CD4-positive, alpha-beta T cell treated with Interferon alpha-2 for 1 hour (primary cell): ENCODE results near the gene HMGXB4.

Source experiments
- DNase-seq, 2 donors: peaks; one replicate each; pipeline ENCODE4 v3.0.0-alpha.2; 2020 to 2022

The HMGXB4 gene

GRCh38 chr22:35311551-35311999 is 54.3 kb downstream of the HMGXB4 start:
- no peak for DNase-seq

DNA sequence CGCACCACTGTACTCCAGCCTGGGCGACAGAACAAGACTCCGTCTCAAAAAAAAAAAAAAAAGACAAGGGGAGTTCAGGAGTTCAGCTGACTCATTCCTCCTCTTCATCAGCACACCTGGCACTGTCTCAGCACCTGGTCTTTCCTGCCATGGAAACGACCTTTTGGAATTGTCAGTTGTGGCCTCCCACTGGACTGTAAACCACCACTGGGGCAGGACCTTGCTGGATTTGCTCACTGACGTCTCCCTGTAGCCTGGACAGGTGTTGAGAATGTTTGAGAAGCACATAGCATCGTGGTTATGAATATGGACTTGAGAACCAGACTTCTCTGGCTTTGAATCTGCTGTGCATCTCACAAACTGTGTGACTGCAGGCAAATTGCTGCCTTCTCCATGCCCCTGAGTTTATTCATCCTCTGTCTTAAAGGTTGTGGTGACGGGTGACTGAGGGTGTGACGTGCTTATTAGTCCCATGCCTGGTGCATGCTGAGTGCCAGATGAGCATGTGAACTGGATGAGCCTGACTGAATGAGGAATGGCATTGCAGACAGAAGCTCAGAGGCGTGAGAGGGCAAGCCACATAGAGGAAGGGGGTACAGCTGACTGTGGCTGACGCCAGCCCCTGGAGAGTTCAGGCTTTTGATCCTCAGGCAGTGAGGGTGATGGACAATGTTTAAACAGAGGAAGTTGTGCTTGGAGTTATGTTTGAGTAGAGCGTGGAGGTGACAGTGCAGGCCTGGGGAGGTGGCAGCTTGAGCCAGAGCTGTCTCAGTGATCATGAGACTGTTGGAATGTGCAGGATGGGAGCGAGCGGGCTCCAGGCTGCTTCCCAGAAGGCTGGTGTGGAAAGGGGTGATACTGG is 55.1 kb downstream of the HMGXB4 start:
- DNase-seq, result no peak

- no peak for DNase-seq
Measured at GRCh38 chr22:35313311-35314121, 56.2 kb downstream of the HMGXB4 start.

- DNase-seq, result no peak
Measured at GRCh38 chr22:35314161-35314942, 57.1 kb downstream of the HMGXB4 start.

DNA sequence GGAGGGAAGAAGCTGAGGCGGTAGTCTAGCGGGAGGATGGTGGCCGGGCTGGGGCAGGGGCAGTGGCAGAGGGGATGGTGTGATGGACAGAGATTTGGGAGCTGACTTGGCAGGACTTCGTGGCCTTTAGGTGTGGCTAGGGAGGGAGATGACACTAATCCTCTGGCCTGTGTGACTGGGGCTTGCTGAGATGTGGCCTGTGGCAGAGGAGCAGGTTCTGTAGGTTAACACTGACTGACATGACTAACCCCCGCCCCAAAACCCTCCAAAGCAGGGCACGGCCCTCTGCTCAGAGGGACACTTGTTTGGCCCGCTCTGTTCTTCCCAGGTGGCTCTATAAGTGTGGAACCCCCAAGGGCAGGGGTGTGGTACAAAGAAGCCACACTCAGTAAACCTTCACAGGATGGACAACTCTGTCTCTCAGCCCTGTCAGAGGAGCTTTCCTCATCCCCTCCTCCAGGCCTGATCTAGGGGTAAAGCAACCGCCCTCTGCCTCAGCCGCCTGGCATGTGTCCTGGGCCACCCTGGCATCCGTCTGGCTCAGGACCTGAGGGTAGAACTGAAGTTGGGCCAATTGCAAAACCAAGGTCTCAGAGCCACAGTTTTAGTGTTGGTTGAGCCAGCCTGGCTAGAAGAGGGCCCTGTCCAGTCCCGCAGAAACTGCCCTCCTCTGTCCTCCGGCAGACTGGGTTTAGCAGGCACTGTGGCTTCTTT is 58.0 kb downstream of the HMGXB4 start:
- no peak for DNase-seq

GRCh38 chr22:35315855-35316745 is 58.8 kb downstream of the HMGXB4 start:
- DNase-seq, result no peak

- DNase-seq, result no peak
Measured at GRCh38 chr22:35316751-35317150, 59.5 kb downstream of the HMGXB4 start.

- DNase-seq, result no peak
Measured at GRCh38 chr22:35317680-35318290, 60.5 kb downstream of the HMGXB4 start.

DNA sequence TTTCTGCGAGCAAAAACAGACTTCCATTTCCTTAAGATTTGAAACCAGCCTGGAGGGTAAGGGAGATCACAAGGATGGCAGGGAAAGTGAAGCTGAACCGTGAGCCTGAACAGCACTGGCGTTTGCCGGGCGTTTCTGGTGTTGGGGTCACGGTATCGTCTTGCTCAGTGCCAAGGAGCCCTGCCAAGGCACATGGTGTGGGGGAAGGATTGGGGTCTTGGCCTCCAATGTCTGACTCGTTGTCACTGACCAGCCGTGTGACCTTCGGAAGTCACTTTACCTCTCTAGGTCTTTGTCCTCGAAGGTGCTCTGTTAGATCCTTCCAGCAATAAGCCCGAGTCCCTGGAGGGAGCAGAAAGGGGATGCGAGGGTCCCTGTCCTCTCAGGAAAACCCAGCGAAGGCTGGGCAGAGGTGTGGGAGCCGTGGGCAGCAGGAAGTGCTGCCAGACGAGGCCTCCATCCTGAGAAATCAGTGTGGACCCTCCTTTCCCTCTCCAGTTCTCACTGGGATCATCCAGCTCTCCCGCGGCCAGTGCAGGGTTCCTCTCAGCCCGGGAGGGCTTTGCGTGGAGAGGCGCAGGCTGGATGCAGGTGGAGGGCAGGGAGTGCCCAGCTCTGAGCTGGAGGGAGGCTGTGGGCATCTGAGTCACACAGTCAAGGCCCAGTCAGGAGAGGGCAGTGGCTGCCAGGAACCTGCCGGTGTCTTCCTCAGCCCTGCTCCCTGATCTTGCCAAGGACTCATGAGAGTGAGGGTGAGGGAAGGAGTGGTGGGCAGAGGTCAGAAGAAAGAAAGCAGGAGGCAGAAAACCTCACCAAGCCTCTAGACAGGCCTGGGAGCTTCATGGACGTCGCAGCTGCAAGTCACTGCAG is 61.3 kb downstream of the HMGXB4 start:
- DNase-seq, result no peak

- DNase-seq, result no peak
Measured at GRCh38 chr22:35319244-35319985, 62.1 kb downstream of the HMGXB4 start.

DNA sequence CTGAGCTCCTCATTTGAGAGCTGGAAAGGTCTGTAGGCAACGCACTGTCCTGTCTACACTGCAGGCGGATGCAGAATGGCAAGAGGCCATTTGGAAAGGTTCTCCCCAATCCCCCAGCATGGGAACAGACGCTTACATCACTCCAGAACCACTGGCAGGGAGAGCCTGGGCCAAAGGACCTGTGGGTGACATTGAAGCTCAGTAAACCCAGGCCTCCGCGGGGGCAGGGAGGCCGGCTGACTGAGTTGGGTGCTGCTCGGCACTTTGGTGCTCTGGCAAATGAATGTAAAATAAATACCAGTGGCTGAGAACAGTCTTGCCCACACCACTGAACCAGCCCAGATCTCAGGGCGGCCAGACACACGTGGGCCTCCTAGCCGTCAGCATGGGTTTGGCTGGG is 64.8 kb downstream of the HMGXB4 start:
- no peak for DNase-seq

DNA sequence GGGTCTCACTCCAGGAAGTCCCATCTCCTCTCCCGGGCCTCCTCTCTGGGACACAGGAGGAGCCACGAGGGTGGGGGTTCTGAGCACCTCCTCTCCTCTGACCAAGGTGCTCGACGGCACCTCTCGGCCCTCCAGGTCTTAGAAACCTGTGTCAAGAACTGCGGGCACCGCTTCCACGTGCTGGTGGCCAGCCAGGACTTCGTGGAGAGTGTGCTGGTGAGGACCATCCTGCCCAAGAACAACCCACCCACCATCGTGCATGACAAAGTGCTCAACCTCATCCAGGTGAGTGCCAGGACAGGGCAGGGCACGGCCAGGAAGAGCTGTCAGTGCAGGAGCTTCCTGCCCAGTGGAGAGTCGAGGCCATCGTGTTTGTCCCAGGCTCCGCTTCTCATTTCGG is 65.6 kb downstream of the HMGXB4 start:
- DNase-seq, result no peak

DNA sequence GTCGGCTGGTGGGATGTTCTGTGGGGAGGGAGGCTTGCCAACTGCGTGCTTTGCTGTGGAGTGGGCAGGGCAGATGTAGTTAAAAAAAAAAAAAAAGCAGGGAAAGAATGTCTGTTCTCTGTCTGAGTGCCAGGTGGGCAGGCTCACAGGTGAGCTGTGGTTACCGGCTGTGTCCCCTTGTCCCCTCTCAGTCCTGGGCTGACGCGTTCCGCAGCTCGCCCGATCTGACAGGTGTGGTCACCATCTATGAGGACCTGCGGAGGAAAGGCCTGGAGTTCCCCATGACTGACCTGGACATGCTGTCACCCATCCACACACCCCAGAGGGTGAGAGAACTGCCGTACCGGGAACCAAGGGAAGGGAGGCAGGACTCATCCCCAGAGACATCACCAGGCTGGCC is 66.0 kb downstream of the HMGXB4 start:
- DNase-seq, result no peak

DNA sequence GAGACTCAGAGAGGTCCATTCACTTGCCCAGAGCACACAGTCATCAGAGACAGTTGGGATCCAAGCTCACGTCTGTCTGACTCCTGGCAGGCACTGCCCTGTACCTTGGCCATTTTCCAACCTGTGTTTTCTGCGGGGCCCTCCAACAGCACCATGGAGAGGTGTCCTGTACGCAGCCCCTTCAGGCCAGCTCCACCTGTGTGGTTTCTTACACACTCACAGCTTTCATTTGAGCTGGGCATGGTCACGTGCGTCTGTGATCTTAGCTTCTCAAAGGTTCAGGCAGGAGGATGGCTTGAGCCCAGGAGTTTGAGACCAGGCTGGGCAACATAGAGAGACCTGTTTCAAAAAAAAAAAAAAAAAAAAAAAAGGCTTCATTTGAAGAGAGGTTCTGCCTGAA is 66.8 kb downstream of the HMGXB4 start:
- DNase-seq, result no peak

DNA sequence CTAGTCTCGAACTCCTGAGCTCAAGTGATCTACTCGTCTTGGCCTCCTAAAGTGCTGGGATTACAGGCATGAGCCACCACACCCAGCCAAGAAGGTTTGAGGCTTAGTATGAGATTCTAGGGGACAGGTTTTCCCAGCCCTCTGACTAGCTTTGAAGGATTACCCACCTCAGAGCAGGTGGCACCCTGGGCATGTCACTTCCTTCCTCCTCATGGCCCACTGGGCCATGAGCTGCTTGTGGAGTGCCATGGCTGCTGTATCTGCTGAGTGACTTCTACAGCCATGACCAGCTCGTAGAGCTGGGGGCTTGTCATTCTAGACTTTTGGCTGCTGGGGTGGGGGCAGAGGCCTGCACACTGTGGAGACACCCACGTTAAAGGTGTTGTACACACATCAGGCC is 67.5 kb downstream of the HMGXB4 start:
- no peak for DNase-seq

GRCh38 chr22:35325209-35325608 is 67.9 kb downstream of the HMGXB4 start:
- DNase-seq, result no peak

- no peak for DNase-seq
Measured at GRCh38 chr22:35326854-35327562, 69.7 kb downstream of the HMGXB4 start.

DNA sequence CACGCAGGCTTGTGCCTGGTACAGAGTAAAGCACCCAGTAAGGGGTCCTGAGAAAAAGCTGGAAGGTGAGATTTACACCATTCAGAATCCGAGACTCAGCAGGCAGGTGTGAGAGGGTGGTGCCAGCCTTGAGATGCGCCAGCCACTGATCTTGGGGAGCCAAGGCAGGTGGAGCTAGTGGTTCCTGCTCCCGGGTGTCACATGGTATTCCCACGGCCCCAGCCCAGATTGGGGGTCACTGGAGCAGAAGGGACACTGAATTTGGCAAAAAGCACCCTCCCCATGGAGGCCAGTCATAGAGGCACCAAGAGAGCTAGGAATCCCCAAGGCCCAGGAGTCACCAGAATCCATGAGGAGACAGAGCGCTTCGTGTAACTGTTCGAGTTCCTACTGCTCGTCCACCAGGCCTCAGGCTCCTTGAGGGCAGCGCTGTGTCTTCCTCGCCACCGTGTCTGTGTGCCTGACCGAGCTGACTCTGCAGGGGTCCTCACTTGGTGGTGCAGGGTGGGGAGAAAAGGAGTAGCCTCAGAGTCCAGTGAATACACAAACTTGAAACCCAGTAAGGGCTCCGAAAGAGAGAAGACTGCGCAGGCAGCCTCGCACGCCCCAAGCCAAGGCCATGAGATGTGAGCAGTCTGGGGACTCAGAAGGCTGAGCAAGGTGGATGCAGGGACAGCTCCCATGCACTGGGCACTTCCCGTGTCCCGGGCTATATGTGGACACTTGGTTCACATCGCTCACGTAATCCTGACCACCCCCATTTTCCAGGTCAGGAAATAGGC is 70.6 kb downstream of the HMGXB4 start:
- no peak for DNase-seq
